Suppressor macrophage (primary cell): Measurements from ENCODE around the gene NR2F1-AS1.
"Not testable (repeated sequence)": the region's sequence is repeated elsewhere in the genome, so short reads cannot be mapped to it uniquely, and the experiment has no call there.

Source experiments
- DNase-seq, 4 experiments: peaks; one replicate each; pipeline ENCODE4 v3.0.0-alpha.2; 2020 to 2022

Gene NR2F1-AS1

GRCh38 chr5:93517828-93518227 is 63.2 kb downstream of the NR2F1-AS1 start:
- DNase-seq = no peak

GRCh38 chr5:93513298-93513697 is 67.7 kb downstream of the NR2F1-AS1 start:
- DNase-seq = no peak

- no peak for DNase-seq
Measured at GRCh38 chr5:93512799-93513198, 68.2 kb downstream of the NR2F1-AS1 start.

- no peak for DNase-seq
Measured at GRCh38 chr5:93511445-93511844, 69.6 kb downstream of the NR2F1-AS1 start.

- no peak for DNase-seq
Measured at GRCh38 chr5:93510626-93511380, 70.2 kb downstream of the NR2F1-AS1 start.

GRCh38 chr5:93505553-93505952 is 75.5 kb downstream of the NR2F1-AS1 start:
- not testable (repeated sequence) for DNase-seq

GRCh38 chr5:93503598-93504067 is 77.4 kb downstream of the NR2F1-AS1 start:
- no peak for DNase-seq

GRCh38 chr5:93497096-93497495 is 83.9 kb downstream of the NR2F1-AS1 start:
- no peak for DNase-seq

GRCh38 chr5:93479982-93480509 is 101.0 kb downstream of the NR2F1-AS1 start:
- DNase-seq = no peak

GRCh38 chr5:93477816-93478215 is 103.2 kb downstream of the NR2F1-AS1 start:
- no peak for DNase-seq

- DNase-seq = no peak
Measured at GRCh38 chr5:93476251-93476742, 104.7 kb downstream of the NR2F1-AS1 start.

- DNase-seq = no peak
Measured at GRCh38 chr5:93462916-93463315, 118.1 kb downstream of the NR2F1-AS1 start.

- DNase-seq = no peak
Measured at GRCh38 chr5:93461756-93462155, 119.3 kb downstream of the NR2F1-AS1 start.

GRCh38 chr5:93460286-93460685 is 120.7 kb downstream of the NR2F1-AS1 start:
- DNase-seq = no peak

- DNase-seq = not testable (repeated sequence)
Measured at GRCh38 chr5:93456796-93457195, 124.2 kb downstream of the NR2F1-AS1 start.

- no peak for DNase-seq
Measured at GRCh38 chr5:93454896-93455295, 126.1 kb downstream of the NR2F1-AS1 start.

- no peak for DNase-seq
Measured at GRCh38 chr5:93452255-93452654, 128.8 kb downstream of the NR2F1-AS1 start.

- DNase-seq = no peak
Measured at GRCh38 chr5:93438124-93438523, 142.9 kb downstream of the NR2F1-AS1 start.

GRCh38 chr5:93436083-93436482 is 144.9 kb downstream of the NR2F1-AS1 start:
- DNase-seq = no peak

- peak in 2 of 4 experiments; percentile 2 to 28 for DNase-seq
Measured at GRCh38 chr5:93433422-93433821, 147.6 kb downstream of the NR2F1-AS1 start.

- no peak for DNase-seq
Measured at GRCh38 chr5:93431250-93431649, 149.8 kb downstream of the NR2F1-AS1 start.

- DNase-seq = no peak
Measured at GRCh38 chr5:93430673-93431199, 150.3 kb downstream of the NR2F1-AS1 start.

- DNase-seq = no peak
Measured at GRCh38 chr5:93430118-93430517, 150.9 kb downstream of the NR2F1-AS1 start.

- no peak for DNase-seq
Measured at GRCh38 chr5:93428868-93429267, 152.2 kb downstream of the NR2F1-AS1 start.
